ENCODE results near the gene C15orf39.
"Not testable (repeated sequence)": the region's sequence is repeated elsewhere in the genome, so short reads cannot be mapped to it uniquely, and the experiment has no call there.

Gene C15orf39

DNA sequence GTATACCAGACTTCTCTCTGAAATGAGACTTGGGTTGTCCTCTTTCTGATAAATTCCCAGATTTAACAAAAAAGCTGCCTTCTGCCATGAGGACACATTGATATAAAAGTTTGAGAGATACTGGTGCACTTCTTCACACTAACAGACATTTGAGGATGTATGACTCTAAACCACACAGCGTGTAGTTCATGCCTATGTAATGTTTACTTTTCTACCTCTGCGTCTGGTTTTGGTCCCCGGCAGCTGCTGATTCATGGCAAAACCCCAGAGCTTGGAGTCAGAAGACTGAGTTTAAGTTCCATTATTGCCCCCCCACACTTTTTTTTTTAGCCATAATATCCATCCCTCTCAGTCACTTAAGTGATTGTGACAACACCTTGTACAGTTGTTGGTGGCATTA, 58.2 kb downstream of the C15orf39 start:
- CTCF ChIA-PET; H3K27ac ChIP-seq (ENCODE audit: insufficient read depth in 1 of 2, low read depth in 1 of 2, low read length in 2 of 2, poor library complexity in 1 of 2, severe bottlenecking in 2 of 2): not testable (repeated sequence)
- no CpG with 5 or more reads among the region's 3 CpGs for WGBS (ENCODE audit: insufficient coverage)

More for the DNA sequence above, 58.2 kb downstream of the C15orf39 start:
- DNase-seq; H3K9me3 ChIP-seq (ENCODE audit: control extremely low read depth in 1 of 5, control insufficient read depth in 4 of 5, insufficient read depth in 2 of 5, low read depth in 1 of 5, low read length in 4 of 5); H3K4me1 ChIP-seq (ENCODE audit: control extremely low read depth in 1 of 4, control insufficient read depth in 4 of 4, insufficient read depth in 4 of 4, low read length in 3 of 4); H3K36me3 ChIP-seq (ENCODE audit: control insufficient read depth in 4 of 4, insufficient read depth in 4 of 4, low read length in 3 of 4); H3K27me3 ChIP-seq (replicated peaks in 2 of 5; ENCODE audit: control insufficient read depth in 4 of 5, insufficient read depth in 5 of 5, low read length in 4 of 5); H3K4me3 ChIP-seq (ENCODE audit: control insufficient read depth in 1 of 7, extremely low read depth in 1 of 7, insufficient read depth in 4 of 7, low read depth in 2 of 7, low read length in 6 of 7); POLR2A ChIA-PET: not testable (repeated sequence)
